ENCODE data around the gene MAPK8IP1.

MAPK8IP1 gene

DNA sequence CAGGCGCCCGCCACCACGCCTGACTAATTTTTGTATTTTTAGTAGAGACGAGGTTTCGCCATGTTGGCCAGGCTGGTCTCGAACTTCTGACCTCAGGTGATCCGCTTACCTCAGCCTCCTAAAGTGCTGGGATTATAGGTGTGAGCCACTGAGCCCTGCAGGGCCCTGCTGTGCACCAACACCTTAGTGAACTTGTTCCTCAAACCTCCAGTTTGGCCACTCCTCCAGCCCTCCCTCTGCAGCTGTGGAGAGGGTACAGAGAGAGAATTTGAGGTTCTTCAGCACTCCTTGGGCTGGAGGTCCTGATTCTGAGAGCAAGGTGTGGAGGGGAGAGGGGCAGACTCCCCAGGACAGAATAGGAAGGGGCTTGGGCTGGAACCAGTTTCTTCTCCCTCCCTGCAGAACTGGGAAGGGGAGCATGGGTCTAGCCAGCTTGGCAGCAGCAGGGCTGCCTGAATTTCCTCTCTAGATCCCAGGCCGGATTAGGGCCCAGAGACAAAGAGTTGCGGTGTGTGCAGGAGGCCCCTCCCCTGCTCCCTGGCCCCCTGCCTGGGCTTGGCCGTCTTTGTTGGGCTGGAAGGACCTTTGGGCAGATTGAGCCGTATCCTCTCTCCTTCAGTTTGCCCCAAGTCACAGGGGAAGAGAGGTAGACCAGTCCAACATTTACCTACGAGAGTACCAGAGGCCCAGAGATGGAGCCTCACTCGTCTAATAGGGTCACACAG, 34.5 kb downstream of the MAPK8IP1 start:
- peaks cover 29% of the 10 kb centered on the region for H3K27me3 ChIP-seq (ENCODE audit: insufficient read depth, insufficient read length)

DNA sequence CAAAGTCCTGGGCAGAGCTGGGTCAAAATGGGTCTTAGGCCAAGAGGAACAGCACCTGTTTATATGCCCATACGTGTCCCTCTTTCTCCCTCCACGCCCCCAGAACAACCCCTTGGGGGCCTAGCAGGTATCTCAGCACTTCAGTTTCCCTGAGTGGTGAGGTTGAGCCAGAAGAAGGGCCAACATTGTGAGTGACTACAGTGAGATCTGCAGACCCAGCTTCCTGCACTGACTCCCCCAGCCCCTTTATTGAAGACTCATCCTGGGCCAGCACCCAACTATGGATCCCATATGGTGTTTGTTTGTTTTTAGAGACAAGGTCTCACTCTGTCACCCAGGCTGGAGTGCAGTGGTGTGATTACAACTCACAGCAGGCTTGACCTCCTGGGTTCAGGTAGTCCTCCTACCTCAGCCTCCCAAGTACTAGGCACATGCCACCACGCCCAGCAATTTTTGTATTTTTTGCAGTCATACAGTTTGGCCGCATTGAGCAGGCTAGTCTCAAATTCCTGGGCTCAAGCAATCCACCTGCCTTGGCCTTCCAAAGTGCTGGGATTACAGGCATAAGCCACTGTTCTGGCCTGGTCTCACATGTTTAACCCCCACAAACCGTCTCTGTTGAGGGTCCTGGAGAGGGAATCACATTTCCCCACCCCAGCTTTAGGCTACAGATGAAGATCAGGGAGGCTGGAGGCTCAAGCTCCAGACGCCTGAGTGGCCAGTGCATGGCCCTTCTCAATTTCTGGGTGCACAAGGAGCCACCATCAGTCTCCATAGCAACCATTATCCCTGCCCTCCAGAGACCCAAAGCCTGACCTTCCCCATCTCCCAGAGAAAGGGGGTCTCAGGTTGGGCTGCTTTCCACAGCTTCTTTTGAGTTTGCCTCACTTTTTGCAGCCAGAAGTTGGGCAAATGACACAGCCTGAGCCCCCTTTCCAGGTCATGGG, 35.4 kb downstream of the MAPK8IP1 start:
- Histone ChIP-seq H3K4me1 (ENCODE audit: insufficient read depth, insufficient read length) (peaks cover 27% of the 10 kb centered on the region), H3K27me3 (ENCODE audit: insufficient read depth, insufficient read length) (peaks cover 29% of the 10 kb centered on the region), H3K9me3 (ENCODE audit: insufficient read depth, low read length) (no peaks in the 10 kb centered on the region), H3K4me3 (ENCODE audit: insufficient read length, low read depth) (no peak overlapping the region), H3K36me3 (ENCODE audit: insufficient read depth, insufficient read length, low read length) (peaks cover 6% of the 10 kb centered on the region), H3K9ac (ENCODE audit: insufficient read length, low read depth) (peak overlapping the region; percentile 51)
- DNase-seq (ENCODE audit: low read depth, low spot score) = no peak
- TF ChIP-seq ZNF274 (IDR thresholded peaks at IDR 0.05; ENCODE audit: low read depth, low read length) = no peak
- TF ChIP-seq SUZ12 (IDR thresholded peaks at IDR 0.05; ENCODE audit: extremely low read depth, insufficient read depth, insufficient read length) = no peak
- no peak for TF ChIP-seq YY1 (IDR thresholded peaks at IDR 0.05; ENCODE audit: insufficient read depth, insufficient read length)

More for the DNA sequence above, 34.5 kb downstream of the MAPK8IP1 start:
- Histone ChIP-seq H3K4me3 (ENCODE audit: insufficient read length, low read depth) (no peak overlapping the region), H3K36me3 (ENCODE audit: insufficient read depth, insufficient read length, low read length) (peaks cover 14% of the 10 kb centered on the region), H3K4me1 (ENCODE audit: insufficient read depth, insufficient read length) (peaks cover 27% of the 10 kb centered on the region), H3K9me3 (ENCODE audit: insufficient read depth, low read length) (no peaks in the 10 kb centered on the region), H3K9ac (ENCODE audit: insufficient read length, low read depth) (peak overlapping the region; percentile 34)
- TF ChIP-seq YY1 (IDR thresholded peaks at IDR 0.05; ENCODE audit: insufficient read depth, insufficient read length) = no peak
- TF ChIP-seq SUZ12 (IDR thresholded peaks at IDR 0.05; ENCODE audit: extremely low read depth, insufficient read depth, insufficient read length) = no peak
- no peak for TF ChIP-seq ZNF274 (IDR thresholded peaks at IDR 0.05; ENCODE audit: low read depth, low read length)
- DNase-seq (ENCODE audit: low read depth, low spot score) = no peak

DNA sequence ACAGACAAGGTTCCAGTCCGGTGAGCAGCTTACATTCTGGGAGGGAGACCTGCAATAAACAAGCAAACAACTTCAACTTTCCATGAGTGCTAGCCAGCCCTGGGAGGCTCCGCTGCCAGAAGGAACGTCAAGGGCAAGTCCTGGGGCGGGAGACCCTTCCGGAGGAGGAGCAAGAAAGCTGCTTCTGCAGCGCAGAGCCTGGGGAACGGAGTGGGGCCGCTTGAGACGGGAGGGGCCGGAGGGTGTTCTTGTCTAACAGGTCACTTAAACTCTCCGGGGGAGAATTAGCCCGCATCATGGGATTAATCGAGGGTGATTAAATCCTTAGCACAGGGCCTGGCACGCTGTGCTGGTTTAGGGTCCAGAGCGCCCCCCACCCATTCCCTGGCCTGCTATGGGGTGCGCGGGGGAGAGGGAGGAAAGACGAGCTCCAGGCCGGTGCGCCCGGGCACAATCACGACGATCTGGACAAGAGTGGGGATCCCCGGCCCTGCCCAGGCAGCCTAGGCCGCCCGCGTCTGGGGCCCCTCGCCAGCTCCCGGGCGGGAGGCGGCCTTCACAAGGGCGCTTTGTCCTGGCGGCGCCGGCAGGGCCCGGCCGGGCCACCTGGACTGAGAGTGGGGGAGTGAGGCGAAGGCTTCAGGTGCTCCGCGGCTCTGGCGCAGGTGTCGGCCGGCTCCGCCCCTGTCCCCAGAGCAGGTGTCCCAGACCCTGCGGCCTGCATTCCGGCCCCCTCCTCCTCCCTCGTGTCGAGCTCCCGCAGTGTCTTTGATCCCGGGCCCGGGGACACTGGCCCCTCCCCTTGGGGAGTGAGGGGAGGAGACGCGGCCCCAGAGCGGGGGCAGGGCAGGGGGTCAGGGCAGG, 36.3 kb downstream of the MAPK8IP1 start:
- H3K27me3 ChIP-seq (ENCODE audit: insufficient read depth, insufficient read length) = peaks cover 29% of the 10 kb centered on the region
- H3K36me3 ChIP-seq (ENCODE audit: insufficient read depth, insufficient read length, low read length) = peaks cover 7% of the 10 kb centered on the region
- H3K4me3 ChIP-seq (ENCODE audit: insufficient read length, low read depth) = peak overlapping the region; percentile 67
- H3K4me1 ChIP-seq (ENCODE audit: insufficient read depth, insufficient read length) = peaks cover 26% of the 10 kb centered on the region
- H3K9me3 ChIP-seq (ENCODE audit: insufficient read depth, low read length) = no peaks in the 10 kb centered on the region
- TF ChIP-seq ZNF274 (IDR thresholded peaks at IDR 0.05; ENCODE audit: low read depth, low read length) (no peak), SUZ12 (IDR thresholded peaks at IDR 0.05; ENCODE audit: extremely low read depth, insufficient read depth, insufficient read length) (peak; percentile 27)
- peak overlapping the region; percentile 51 for H3K9ac ChIP-seq (ENCODE audit: insufficient read length, low read depth)
- DNase-seq (ENCODE audit: low read depth, low spot score) = no peak

DNA sequence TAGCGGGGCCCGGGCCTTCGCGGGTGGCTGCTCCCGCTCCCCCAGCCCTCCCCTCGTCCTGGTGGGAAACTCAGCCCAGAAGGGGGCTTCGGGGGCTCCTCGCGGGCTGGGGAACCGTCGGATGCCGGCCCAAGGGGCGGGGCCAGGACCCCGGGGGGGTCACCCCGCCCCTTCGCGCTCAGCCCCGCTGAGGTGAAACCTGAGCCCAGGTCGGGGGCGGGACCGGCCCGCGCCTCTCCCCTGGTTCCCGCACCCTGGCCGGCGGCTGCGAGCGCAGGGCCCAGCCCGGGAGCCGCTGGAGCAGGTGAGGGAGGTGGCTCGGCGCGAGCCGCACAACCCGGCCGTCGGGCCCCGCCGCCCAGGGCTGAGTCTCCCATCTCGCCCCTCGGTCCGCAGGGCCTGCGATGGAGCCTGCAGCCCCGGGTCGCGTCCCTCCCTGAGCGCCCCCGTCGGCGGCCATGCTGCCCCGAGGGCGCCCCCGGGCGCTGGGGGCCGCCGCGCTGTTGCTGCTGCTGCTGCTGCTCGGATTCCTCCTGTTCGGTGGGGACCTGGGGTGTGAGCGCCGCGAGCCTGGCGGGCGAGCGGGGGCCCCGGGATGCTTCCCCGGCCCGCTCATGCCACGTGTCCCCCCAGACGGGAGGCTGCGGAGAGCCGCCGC, 37.1 kb downstream of the MAPK8IP1 start, which contains the start of gene LARGE2:
Gene LARGE2 (plus strand): TSS at position 232 of the 658 bp plus-strand sequence. CDS start 227 bp downstream, at position 459.
- Histone ChIP-seq H3K36me3 (ENCODE audit: insufficient read depth, insufficient read length, low read length) (peaks cover 13% of the 10 kb centered on the region), H3K9ac (ENCODE audit: insufficient read length, low read depth) (peak within 1 kb of the TSS; percentile 88), H3K4me3 (ENCODE audit: insufficient read length, low read depth) (peak within 1 kb of the TSS; percentile 67), H3K27me3 (ENCODE audit: insufficient read depth, insufficient read length) (peaks cover 29% of the 10 kb centered on the region), H3K4me1 (ENCODE audit: insufficient read depth, insufficient read length) (peaks cover 26% of the 10 kb centered on the region), H3K9me3 (ENCODE audit: insufficient read depth, low read length) (no peaks in the 10 kb centered on the region)
- no peak for DNase-seq (ENCODE audit: low read depth, low spot score)
- no peak for TF ChIP-seq YY1 (IDR thresholded peaks at IDR 0.05; ENCODE audit: insufficient read depth, insufficient read length)
- peak; percentile 17 for TF ChIP-seq SUZ12 (IDR thresholded peaks at IDR 0.05; ENCODE audit: extremely low read depth, insufficient read depth, insufficient read length)

DNA sequence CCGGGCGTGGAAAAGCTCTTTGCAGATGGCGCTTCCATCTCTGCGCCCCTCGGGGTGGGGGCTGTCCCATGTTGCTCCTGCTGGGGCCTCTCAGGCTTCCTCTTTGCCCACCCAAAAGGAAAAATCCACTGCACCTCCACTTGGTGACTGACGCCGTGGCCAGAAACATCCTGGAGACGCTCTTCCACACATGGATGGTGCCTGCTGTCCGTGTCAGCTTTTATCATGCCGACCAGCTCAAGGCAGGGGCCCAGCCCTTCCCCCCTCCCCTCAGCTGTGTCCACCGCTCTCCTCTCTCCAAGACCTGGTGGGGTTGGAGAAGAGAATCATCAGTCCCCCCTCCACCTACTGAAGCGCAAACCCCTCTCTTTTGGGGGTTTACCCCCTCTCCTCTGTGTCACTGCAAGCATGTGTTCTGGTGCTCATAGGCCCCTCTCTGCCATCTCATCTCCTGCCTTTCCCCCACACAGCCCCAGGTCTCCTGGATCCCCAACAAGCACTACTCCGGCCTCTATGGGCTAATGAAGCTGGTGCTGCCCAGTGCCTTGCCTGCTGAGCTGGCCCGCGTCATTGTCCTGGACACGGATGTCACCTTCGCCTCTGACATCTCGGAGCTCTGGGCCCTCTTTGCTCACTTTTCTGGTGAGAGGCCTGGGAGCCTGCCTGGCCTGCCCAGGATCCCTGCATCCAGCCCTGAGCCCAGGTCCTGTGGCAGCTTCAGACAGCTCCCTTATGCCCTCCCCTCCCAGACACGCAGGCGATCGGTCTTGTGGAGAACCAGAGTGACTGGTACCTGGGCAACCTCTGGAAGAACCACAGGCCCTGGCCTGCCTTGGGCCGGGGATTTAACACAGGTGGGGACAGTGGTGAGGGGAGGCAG, 38.8 kb downstream of the MAPK8IP1 start:
- no peak overlapping the region for H3K4me3 ChIP-seq (ENCODE audit: insufficient read length, low read depth)
- no peaks in the 10 kb centered on the region for H3K9me3 ChIP-seq (ENCODE audit: insufficient read depth, low read length)
- H3K4me1 ChIP-seq (ENCODE audit: insufficient read depth, insufficient read length) = peaks cover 22% of the 10 kb centered on the region
- DNase-seq (ENCODE audit: low read depth, low spot score) = no peak
- peaks cover 24% of the 10 kb centered on the region for H3K36me3 ChIP-seq (ENCODE audit: insufficient read depth, insufficient read length, low read length)
- H3K9ac ChIP-seq (ENCODE audit: insufficient read length, low read depth) = no peak overlapping the region
- peaks cover 26% of the 10 kb centered on the region for H3K27me3 ChIP-seq (ENCODE audit: insufficient read depth, insufficient read length)
- TF ChIP-seq YY1 (IDR thresholded peaks at IDR 0.05; ENCODE audit: insufficient read depth, insufficient read length) (no peak), SUZ12 (IDR thresholded peaks at IDR 0.05; ENCODE audit: extremely low read depth, insufficient read depth, insufficient read length) (no peak), ZNF274 (IDR thresholded peaks at IDR 0.05; ENCODE audit: low read depth, low read length) (no peak)

DNA sequence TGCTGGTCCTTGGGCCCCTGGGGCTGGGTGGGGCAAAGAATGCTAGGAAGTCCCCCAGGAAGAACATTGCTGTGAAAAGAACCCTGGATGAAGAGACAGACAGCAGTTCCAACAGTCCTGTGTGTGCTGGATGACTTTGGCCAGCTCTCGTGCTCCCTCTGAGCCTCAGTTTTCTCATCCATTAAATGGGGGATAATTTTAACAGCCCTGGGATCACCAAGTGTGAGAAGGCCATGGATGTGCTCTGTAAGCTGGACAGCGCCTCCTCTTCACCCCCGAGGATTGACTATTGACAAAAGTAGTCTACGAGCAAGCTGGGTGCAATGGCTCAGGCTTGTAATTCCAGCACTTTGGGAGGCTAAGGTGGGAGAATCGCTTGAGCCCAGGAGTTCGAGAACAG, 39.5 kb downstream of the MAPK8IP1 start:
- no peak for DNase-seq (ENCODE audit: low read depth, low spot score)
- TF ChIP-seq ZNF274 (IDR thresholded peaks at IDR 0.05; ENCODE audit: low read depth, low read length) = no peak
- TF ChIP-seq SUZ12 (IDR thresholded peaks at IDR 0.05; ENCODE audit: extremely low read depth, insufficient read depth, insufficient read length) = no peak
- no peak for TF ChIP-seq YY1 (IDR thresholded peaks at IDR 0.05; ENCODE audit: insufficient read depth, insufficient read length)
- Histone ChIP-seq H3K9ac (ENCODE audit: insufficient read length, low read depth) (no peak overlapping the region), H3K4me3 (ENCODE audit: insufficient read length, low read depth) (no peak overlapping the region), H3K4me1 (ENCODE audit: insufficient read depth, insufficient read length) (peaks cover 20% of the 10 kb centered on the region), H3K27me3 (ENCODE audit: insufficient read depth, insufficient read length) (peaks cover 25% of the 10 kb centered on the region), H3K9me3 (ENCODE audit: insufficient read depth, low read length) (no peaks in the 10 kb centered on the region), H3K36me3 (ENCODE audit: insufficient read depth, insufficient read length, low read length) (peaks cover 24% of the 10 kb centered on the region)
